Inflammatory macrophage treated with lipopolysaccharide for 1 hour (primary cell): ENCODE measurements around the gene RHOC.
"Not testable (repeated sequence)": the region's sequence is repeated elsewhere in the genome, so short reads cannot be mapped to it uniquely, and the experiment has no call there.

Source experiments
- DNase-seq, 2 donors: peaks; one replicate each; pipeline ENCODE4 v3.0.0-alpha.2; 2020 to 2022

RHOC gene

DNA sequence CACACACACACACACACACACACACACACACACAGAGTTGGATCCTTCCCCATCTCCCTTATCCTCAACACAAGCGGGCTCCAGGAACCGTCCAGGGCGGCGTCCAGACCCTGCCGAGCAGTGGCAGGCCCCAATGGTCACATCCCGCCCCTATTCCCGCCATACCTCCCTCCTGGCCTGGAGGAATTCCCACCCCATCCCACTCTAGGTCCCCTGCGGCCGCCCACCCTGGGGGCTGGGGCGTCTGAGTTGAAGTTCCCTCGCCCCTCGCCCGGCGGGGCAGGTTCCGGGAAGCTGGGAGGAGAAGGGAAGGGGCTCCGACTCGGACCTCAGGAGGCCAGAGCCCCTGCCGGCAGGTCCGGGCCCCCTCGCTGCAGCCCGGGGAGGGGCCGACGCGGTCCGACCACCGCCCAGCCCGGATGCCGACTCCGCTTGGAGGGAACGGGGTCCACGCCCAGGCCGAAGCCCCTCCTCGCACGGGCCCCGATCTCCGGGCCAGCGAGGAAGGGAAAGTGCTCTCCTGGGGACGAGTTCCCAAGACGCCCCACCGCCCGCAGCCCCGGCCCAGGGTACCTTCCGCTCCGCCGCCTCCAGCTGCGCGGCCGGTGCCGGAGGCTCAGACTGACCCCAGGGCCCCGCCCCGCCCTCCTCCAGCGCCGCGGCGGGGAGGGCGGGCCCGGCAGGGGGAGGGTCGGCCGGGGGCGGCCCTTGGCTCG is at the start of gene RHOC:
TSS of gene RHOC (minus strand) at position 623 of the 716 bp plus-strand sequence. CDS start 3,328 bp downstream, outside the sequence.
- DNase-seq, result peak; percentile 62 to 71

DNA sequence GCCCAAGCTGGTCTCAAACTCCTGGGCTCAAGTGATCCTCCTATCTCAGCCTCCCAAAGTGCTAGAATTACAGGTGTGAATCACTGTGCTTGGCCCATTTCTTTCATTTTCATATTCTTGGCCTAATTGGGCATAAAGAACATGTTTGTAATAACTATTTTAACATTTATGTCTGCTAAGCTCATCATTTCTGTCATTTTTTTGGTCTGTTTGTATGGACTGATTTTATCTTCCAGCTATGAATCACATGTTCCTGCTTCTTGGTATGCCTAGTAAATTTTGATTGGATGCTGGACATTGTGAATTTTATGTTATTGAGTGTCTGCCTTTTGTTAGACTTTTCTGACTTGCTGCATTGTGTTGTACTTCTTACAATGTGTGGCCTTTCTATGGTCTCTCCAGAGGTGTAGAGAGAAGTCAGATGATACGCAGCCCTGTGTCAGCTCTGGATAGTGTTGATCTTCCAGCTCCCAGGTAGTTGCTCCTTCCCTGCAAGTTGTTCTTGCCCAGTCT is 47.2 kb upstream of the RHOC start:
- no peak for DNase-seq

DNA sequence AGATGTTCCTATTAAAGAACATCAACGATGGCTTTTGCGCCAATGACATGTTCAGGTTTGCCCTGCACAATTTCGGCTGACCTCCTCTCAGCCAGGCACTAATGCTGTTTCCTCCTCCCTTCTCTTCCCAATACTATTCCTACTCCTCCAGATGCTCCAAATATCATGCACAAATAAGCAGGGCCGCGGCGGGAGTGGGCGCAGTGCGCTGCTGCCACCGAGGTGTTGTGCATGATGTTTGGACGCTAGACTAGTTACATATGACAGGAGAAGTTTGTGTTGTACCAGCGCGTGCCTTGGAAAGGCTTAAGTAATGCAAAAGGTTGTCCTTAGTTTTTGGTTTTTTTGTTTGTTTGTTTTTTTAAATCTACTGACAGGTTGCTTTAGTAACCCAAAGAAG is 41.5 kb upstream of the RHOC start:
- DNase-seq, result no peak

DNA sequence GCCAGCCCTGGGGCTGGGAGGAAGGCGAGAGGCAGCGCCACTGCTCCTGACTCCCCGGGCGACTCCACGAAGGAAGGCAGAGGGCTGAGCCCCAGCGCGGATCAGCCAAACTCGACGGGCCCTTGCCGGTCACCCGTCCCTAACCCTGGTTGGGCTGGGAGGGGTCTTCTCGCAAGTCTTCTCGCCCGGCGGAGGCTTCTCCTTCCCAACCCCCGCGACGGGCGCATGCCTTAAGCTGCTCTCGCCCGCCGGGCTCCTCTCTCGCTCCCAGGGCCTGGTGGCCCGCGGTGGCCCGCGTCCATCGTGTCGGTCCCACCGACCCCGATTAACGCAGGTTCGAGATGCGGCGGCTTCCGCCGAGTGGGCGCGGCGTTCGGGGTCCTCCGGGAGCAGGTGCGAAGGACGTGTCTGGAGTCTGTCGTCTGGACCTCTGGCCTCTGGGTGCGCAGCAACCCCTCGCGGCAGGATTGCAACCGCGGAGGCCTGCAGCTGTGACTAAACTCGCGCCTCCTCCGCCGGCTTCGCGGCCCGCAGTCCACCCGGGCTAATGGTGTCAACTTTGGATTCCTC is 37.2 kb upstream of the RHOC start:
- DNase-seq, result no peak

DNA sequence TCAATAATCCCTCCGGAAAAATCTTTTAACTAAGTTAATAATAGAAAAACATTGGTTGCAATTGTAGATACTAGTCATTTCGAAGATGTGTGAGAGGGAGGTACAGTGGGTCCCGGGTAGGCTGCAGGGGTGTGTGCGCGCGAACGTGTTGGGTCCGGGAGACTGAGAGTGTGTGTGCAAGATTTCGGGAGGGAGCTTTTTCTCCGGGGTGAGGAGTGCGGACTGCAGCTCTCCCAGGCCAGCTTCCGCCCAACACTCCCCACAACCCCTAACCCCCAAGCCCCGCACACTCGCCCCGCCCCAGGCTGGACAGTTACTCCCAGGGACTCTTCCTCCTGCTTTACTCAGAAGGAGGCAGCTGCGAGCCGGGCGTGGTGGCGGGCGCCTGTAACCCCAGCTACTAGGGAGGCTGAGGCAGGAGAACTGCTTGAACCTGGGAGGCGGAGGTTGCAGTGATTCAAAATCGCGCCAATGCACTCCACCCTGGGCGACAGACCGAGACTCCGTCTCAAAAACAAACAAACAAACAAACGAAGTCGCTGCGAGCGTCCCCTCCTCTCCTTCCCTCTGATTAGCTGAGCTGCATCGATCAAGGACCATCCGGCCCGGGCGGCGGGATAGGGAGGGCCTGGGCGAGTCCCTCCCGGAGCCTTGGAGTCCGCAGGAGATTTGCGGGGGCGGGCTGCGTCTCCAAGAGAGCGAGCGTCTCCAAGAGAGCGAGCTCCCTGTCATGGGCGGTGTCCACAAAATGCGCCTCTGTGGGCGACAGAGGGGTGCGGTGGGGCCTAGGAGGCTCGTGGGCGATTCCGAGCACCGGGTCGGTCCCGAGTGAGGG is 36.5 kb upstream of the RHOC start:
- peak in 1 of 2 donors; percentile 28 for DNase-seq

DNA sequence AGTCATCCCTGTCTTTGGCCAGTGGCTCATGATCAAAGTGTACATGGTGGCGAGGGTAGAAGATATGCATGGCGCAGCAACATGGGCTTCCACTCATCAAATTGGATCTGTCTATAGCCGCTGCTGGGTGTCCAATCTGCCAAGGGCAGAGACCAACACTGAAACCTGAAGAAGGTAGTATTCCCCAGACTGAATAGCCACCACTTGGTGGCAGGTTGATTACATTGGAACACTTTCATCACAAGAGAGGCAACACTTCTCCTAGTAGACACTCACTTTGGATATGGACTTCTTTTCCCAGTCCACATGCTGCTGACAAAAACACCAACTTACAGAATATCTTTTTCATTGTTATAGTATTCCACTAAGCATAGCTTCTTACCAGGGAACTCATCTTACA is 30.6 kb upstream of the RHOC start:
- no peak for DNase-seq

DNA sequence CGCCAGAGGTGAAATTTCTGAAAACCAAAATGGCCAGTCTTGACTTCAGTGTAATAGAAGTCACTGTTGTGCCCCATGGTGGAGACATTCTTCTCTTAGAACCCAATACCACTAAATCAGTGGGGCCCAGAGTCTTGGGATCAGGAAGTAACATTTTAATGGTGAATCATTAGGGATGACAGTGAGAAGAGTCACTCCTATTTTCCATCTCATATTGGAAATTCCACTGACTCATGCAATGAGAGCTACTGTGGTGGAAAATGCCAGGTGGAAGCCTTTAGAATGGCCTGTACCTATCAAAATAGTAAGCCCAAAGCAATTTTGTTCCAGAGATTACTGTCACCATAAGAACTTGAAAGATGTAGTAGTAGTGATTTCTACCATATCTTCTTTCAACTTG is 28.8 kb upstream of the RHOC start:
- peak; percentile 77 to 87 for DNase-seq

DNA sequence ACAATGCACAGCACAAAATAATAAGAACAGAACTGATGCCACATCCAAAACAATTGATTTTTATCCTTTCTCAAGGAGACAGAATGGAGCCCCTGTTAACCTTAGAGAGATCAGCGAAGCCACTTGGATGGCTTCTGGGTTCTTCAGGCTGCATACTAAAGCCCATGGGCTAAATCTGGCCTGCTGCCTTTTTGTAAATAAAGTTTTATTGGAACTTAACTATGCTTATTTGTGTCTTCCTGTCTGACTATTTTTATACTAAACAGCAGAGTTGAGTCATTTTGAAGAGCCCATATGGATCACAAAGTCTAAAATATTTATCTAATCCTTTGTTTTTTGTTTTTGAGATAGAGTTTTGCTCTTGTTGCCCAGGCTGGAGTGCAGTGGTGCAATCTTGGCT is 24.5 kb upstream of the RHOC start:
- DNase-seq, result no peak

DNA sequence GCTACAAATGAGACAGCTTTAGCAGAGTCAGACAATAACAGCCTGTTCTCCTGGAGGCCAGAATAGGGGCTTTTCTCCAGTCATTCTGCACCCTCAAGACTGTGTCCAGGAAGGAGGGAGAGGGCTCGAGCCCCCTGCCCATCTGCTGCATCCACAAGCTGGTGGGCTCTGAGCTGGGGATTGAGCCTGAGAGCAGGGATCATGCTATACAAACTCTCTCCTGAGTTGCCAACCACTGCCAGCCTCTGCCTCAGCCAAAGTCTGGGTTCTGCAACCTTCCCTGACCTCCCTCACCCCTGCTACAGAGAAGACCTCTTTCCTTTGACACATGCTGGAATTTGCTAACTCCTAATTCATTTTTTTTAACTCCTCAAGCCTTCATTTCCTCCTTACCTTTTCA is 23.0 kb upstream of the RHOC start:
- DNase-seq, result no peak

DNA sequence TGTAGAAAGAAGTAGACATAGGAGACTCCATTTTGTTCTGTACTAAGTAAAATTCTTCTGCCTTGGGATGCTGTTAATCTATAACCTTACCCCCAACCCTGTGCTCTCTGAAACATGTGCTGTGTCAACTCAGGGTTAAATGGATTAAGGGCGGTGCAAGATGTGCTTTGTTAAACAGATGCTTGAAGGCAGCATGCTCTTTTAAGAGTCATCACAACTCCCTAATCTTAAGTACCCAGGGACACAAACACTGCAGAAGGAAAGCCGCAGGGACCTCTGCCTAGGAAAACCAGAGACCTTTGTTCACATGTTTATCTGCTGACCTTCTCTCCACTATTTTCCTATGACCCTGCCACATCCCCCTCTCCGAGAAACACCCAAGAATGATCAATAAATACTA is 22.1 kb upstream of the RHOC start:
- DNase-seq, result not testable (repeated sequence)

DNA sequence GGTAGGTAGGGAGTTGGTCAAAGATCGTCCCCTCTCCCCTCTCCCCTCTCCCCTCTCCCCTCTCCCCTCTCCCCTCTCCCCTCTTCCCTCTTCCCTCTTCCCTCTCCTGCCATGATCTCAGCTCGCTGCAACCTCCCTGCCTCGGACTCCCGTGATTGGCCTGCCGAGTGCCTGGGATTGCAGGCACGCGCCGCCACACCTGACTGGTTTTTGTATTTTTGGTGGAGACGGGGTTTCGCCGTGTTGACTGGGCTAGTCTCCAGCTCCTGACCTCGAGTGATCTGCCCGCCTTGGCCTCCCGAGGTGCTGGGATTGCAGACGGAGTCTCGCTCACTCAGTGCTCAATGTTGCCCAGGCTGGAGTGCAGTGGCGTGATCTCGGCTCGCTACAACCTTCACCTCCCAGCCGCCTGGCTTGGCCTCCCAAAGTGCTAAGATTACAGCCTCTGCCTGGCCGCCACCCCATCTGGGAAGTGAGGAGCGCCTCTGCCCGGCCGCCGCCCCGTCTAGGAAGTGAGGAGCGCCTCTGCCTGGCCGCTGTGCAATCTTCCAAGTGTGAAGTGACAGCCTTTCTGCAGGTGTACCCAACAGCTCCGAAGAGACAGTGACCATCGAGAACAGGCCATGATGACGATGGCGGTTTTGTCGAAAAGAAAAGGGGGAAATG is 21.5 kb upstream of the RHOC start:
- not testable (repeated sequence) for DNase-seq

DNA sequence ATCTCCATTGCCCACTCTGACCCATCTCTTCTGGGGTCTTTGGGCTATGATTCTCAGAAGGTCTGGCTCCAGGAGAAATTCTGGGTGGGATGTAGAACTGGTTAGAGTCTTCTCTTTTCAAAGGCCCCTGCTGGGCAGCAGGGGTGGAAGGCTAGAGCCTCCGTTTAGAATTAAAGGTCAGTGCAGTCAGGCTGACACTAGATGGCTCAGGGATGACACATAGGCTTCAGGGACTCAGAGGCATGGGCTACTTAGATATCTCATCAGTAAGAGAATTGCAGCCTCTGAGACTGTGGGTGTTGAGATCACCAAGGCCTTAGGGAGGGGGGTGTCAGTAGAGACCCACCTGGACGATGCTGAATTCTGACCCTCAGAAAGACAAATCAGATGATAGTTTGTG is 20.8 kb upstream of the RHOC start:
- DNase-seq, result no peak

DNA sequence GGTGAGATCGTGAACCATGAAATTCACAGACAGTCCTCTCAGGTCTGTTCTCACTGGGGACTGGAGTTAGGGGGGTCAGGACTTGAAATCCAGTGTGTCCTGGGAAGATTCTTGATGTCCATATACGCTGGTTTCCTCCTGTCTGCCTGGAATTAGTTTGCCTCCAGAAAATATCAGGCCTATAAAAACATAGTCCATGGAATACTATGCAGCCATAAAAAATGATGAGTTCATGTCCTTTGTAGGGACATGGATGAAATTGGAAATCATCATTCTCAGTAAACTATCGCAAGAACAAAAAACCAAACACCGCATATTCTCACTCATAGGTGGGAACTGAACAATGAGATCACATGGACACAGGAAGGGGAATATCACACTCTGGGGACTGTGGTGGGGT is 17.3 kb upstream of the RHOC start:
- DNase-seq, result not testable (repeated sequence)

DNA sequence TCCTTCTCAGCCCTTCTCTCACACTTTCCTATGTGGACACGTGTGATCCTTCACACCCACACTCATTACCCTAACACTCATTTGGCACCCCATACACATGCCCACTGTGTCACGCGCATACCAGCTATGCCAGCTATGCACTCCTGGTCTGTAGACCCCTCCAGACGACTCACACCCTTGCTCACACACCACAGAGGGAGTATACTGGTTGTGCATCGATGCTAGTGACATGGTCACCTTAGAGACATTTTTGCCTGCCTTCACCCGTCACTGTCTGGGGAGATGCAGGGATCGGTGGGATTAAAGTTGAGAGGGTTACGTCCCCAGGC is 16.5 kb upstream of the RHOC start:
- no peak for DNase-seq

DNA sequence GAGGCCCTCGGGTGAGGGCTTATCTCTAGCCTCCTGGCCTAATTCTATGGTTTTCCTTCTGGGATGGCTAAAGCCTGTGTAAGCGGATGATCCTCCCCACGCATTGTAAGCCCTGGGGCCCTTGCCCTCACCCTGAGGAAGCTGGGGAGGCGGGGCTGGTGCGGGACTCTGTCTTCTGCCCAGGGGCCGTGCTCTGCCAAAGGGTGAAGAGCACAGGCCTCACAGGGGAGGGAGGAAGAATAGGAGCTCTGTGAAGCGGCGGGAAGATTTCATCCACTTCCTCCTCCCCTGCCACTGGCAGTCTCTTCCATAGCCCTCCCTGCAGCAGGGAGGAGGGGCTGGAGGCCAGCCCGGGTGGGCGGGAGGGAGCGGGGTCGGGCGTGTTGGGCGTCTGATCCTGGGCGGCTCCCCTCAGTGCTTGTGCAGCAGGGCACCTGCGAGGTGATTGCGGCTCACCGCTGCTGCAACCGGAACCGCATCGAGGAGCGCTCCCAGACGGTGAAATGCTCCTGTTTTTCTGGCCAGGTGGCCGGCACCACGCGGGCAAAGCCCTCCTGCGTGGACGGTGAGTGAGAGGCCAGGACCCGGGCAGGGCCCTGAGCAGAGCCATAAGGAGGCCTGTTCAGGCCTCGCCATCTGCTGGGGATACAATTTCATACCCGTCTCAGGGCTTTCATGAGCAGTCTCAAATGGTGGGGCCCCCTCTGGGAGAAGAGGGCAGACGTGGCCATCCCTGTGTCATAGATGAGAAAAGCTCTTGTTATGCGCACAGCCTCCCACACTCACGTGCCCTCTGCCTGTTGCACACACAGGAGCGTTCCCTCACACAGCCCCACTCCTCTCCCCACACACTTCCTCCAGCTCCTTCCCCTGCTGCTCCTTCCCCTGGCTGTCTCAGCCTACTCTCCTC is 15.9 kb upstream of the RHOC start:
- peak; percentile 60 to 76 for DNase-seq

DNA sequence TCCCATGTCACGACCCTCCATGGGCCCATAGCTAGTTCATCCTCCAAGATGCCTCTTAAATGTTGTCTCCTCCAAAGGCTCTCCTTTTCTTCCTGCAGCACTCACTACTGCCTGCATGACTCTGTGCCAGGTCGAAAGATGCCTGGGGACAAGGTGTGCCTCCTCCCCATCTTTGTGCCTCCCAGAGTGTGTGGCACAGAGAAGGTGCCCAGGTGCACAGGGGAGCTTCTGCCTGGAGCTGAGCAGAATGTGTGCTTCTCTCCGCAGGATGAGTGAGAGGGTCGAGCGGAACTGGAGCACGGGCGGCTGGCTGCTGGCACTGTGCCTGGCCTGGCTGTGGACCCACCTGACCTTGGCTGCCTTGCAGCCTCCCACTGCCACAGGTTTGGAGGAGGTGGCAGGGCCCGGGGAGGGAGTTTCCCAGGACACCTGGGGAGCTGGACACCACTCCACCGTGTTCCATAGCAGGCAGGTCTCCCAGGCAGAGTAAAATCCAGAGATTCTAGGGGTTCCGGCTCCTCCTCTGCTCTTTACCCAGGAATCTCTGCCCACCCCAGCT is 15.1 kb upstream of the RHOC start:
- no peak for DNase-seq

DNA sequence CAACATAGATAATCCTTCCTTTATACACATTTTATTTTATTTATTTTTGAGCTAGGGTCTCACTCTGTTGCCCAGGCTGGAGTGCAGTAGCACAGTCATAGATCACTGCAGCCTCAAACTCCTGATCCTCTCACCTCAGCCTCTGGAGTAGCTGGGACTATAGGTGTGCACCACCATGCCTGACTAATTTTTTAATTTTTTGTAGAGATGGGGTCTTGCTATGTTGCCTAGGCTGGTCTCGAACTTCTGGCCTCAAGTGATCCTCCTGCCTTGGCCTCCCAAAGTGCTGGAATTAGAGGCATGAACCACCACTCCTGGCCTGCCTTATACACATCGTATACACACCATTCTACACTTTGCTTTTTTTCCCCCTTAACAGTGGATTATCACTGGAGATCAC is 14.4 kb upstream of the RHOC start:
- not testable (repeated sequence) for DNase-seq

DNA sequence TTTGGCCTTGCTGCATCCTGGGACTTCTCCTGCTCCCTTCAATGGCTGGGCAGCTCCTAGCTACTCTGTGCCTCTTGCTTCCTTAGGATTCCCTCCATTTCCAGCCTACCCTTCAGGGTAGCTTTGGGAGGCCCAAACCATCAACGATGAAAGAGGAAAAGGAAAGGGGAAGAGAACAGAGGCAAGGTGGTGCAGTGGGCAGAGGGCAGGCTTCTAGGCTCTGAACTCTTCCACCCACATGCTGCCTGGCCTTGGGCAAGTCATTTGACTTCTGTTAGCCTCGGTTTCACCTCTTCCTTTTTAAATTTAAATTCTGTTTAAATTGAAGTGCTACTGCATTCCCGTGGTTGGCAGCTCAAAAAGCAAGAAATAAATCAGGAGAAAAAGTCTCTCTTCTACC is 13.9 kb upstream of the RHOC start:
- peak; percentile 27 to 59 for DNase-seq

DNA sequence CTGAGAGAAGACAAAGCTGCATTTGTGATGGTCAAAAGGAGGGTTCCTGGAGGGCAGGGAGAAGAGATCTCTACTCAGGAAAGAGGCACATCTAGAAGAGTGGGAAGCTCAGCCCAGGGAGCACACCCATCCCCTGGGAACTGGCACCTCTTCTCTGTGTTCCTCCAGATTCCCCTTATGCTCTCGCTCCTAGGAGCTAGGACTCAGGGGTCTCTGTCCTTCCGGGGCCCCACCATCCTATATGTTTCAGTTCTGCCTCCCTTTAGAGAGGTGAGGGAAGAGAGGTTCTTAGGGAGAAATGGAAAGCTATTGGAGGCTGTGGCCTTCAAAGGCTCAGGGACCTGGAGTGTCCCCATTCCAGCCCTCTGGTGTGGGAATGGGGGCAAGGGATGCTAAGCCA is 12.8 kb upstream of the RHOC start:
- no peak for DNase-seq

DNA sequence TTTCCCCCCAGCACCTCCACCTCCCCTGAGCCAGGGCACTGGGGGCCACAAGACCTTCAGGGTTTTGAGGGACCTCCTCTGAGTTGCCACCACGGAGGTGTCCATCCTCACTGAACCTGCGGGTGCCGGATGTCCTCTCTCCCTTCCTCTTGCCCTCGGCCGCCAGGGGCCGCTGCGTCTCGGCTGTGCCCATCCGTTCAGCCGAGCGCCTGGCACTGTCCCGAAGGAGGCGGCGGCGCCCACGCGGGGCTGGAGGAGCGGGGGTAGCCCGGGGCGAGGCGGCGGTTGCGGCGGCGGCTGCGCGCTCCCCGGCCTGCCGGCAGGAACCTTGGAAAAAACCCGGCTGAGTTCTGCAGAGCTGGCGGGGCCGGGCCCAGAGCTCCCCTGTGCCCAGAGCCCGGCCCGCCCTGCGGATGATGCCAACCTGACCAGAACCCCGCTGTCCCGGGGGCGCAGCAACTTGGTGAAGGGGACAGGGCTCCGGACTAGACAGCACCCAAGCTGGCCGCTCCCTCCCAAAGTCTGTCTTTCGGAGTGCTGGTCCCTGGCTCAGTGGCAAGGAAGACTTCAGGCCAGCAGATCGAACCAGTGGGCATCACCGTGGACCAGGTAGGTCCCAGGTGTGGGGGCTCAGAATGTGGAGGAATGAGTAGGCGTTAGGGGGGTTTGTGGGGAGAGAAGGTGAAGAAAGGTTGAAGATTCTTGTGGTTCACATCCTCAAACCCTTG is 11.9 kb upstream of the RHOC start:
- peak; percentile 75 to 88 for DNase-seq

DNA sequence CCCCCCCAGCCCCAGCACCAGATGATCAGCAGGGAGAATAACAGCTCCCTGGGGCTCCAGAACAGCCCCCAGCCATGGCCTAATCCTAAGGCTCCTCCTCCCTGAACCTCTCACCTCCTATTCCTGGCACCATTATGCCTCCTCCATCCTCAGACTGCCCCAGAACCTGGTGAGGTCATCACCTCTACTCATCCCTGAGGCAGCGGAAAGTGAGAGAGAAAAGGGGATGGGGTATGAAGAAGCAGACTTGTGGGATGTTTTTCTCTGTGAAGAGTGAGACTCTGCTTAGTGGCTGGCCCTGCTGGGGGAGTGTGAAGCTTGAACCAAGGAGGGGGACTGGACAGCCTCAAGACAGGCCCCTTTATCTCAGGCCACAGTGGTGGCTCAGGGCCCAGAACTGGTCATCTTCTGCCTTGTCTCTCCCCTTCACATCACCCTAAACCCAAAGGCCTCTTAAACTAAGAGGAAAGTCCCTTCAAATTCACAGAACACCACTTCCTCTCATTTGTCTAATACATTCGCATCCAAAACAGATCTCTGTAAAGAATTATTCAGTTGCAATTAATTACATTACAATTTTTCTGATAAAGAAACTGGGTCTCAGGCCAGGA is 10.4 kb upstream of the RHOC start:
- DNase-seq, result no peak
